Measurements from ENCODE around the gene GPX1. TPM values are rescaled to one million over a fixed set of nuclear protein-coding genes. Genes with fewer than 3 reads are reported as not detected.

GPX1 gene
- total RNA-seq: 48.3 TPM

DNA sequence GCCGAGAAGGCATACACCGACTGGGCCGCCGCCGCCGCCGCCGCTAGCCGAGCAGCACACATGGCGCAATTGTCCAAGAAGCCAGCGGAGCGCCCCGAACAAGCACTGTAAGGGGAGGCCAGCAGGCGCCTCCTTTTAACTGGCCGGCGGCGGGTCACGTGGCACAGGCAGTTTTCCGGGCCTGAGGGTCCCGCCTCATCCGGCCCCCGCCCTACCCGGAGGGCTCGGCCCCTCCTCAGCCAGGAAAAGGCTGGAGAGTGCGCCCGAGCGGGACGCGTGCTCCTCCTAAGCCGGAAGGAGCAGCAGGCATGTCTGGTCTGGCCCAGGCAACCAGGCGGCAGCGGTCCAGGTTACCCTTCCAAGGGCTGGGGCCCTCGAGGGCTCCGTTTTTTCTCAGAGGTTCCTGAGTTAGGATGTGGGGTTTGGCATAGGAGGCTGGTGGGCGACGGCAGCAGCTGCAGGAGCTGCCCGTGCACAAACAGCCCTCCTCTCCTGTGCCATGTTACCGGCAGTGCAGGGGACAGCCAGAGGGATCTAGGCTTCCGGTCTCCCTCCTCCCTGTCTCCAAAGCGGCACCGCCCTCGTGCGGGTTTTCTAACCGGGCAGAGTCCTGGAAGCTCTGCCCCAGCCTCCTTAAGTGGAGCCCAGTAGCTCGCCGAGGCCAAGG is at the start of gene GPX1:
TSS of gene GPX1 (minus strand) at position 137 of the 667 bp plus-strand sequence. CDS start at position 62, 75 bp downstream.

DNA sequence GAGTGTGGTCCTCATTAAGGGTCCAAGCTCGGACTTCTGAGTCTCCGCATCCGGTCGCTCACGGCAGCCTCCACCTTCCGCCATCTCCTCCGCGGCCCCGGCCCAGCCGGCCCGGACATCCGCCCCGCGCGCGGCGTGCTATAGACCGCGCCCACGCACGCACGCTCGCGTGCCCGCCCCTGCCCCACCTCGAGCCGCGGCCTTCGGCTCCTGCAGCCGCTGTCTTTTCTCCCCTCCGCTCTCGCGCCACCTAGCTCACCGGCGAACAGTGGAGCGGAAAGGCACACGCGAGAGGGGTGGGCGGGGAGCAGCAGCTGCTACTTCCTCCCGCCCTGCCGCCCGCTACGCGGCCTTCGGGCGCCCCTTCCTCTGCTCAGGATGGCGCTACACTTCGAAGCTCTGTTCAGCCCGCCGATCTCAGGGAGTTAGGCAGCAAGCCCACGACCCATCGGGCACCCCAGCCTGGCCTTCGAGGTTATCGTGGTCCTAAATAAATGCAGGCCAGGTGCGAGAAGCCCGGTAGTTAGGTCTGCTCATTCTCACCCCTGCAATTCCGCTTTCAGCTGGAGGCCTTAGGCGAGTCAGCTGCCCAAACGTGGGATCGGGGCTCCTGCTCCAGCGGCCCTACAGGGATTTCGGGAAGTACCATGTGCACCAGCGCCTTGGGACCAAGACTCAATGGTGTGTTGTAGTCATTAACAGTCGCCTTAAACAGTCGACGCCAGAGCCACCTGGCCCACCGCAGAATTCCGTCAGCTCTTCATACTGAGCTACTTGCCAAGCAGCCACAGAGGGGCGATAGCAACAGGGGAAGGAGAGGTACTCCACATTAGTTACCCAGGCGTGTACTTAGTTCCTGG is 18.0 kb downstream of the GPX1 start, which contains the start of gene USP4:
TSS of gene USP4 (minus strand) at position 113 of the 860 bp plus-strand sequence. CDS start at position 84, 29 bp downstream.

Other genes with a start within 250 kb of the GPX1 start
- 81.2 TPM for gene USP19, start 237.5 kb downstream of the GPX1 start, total RNA-seq
- 450 TPM for gene LAMB2, start 225.3 kb downstream of the GPX1 start, total RNA-seq
- gene CCDC71, start 192.0 kb downstream of the GPX1 start, total RNA-seq: 29.8 TPM
- gene KLHDC8B, start 186.8 kb downstream of the GPX1 start, total RNA-seq: 49.9 TPM
- 7.5 TPM for gene C3orf62, start 81.1 kb downstream of the GPX1 start, total RNA-seq
- gene USP4, start 18.3 kb downstream of the GPX1 start, total RNA-seq: 40.5 TPM
- 345 TPM for gene RHOA, start 53.6 kb upstream of the GPX1 start, total RNA-seq
- 20.6 TPM for gene TCTA, start 54.1 kb upstream of the GPX1 start, total RNA-seq
- 13.3 TPM for gene AMT, start 64.1 kb upstream of the GPX1 start, total RNA-seq
- gene NICN1, start 71.0 kb upstream of the GPX1 start, total RNA-seq: 17.6 TPM
- gene DAG1, start 111.9 kb upstream of the GPX1 start, total RNA-seq: 70.1 TPM
- 14.3 TPM for gene BSN, start 196.1 kb upstream of the GPX1 start, total RNA-seq

Measured in camera-type eye (tissue), 1 donor.